Measurements from ENCODE around the gene FRS3. TPM values are rescaled to one million over a fixed set of nuclear protein-coding genes. Genes with fewer than 3 reads are reported as not detected.
A peak's percentile ranks its signal among the peaks of the same experiment; 100 is the strongest.
"Not testable (repeated sequence)": the region's sequence is repeated elsewhere in the genome, so short reads cannot be mapped to it uniquely, and the experiment has no call there.

FRS3 gene, protein sequence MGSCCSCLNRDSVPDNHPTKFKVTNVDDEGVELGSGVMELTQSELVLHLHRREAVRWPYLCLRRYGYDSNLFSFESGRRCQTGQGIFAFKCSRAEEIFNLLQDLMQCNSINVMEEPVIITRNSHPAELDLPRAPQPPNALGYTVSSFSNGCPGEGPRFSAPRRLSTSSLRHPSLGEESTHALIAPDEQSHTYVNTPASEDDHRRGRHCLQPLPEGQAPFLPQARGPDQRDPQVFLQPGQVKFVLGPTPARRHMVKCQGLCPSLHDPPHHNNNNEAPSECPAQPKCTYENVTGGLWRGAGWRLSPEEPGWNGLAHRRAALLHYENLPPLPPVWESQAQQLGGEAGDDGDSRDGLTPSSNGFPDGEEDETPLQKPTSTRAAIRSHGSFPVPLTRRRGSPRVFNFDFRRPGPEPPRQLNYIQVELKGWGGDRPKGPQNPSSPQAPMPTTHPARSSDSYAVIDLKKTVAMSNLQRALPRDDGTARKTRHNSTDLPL
- total RNA-seq (2014; rRNA removed; shearing (Covaris generic)), result 1.5 and 2.0 TPM in 2 replicates

GRCh38 chr6:41779788-41780550 lies at the start of gene FRS3:
FRS3 (minus strand) TSS chr6:41779900; CDS start chr6:41776987, 2,913 bp downstream.
- peak within 1 kb of the TSS; percentile 47 for H3K4me3 ChIP-seq
- H3K27ac ChIP-seq, result no peak within 1 kb of the TSS
- H3K9me3 ChIP-seq (replicated peaks), result no peaks in the 10 kb centered on the region
- H3K27me3 ChIP-seq (replicated peaks), result 0 out of 2 replicates have a peak, but pooled peaks cover 6% of the 10 kb centered on the region
- peak; percentile 85 to 96 for DNase-seq (ENCODE audit: low read depth in 1 of 2, low spot score in 2 of 2)
- H3K4me1 ChIP-seq (replicated peaks), result peaks cover 8% of the 10 kb centered on the region; the same call in 1 of the 2 replicates
- H3K36me3 ChIP-seq, result peaks cover 8% of the 10 kb centered on the region

GRCh38 chr6:41826343-41827022 lies 46.8 kb upstream of the FRS3 start:
- no peak for DNase-seq (ENCODE audit: low read depth in 1 of 2, low spot score in 2 of 2)
- H3K9me3 ChIP-seq (replicated peaks), result no peaks in the 10 kb centered on the region

GRCh38 chr6:41824571-41825569 lies 45.2 kb upstream of the FRS3 start:
- Histone ChIP-seq H3K36me3 (no peaks in the 10 kb centered on the region), H3K9me3 (replicated peaks) (no peaks in the 10 kb centered on the region), H3K4me3 (no peak overlapping the region), H3K4me1 (replicated peaks) (no peaks in the 10 kb centered on the region), H3K27ac (no peak overlapping the region), H3K27me3 (replicated peaks) (no peaks in the 10 kb centered on the region)
- DNase-seq (ENCODE audit: low read depth in 1 of 2, low spot score in 2 of 2), result no peak

More at GRCh38 chr6:41826343-41827022, 46.8 kb upstream of the FRS3 start:
- no peaks in the 10 kb centered on the region for H3K36me3 ChIP-seq
- H3K27ac ChIP-seq, result no peak overlapping the region
- no peaks in the 10 kb centered on the region for H3K4me1 ChIP-seq (replicated peaks)
- H3K4me3 ChIP-seq, result no peak overlapping the region
- H3K27me3 ChIP-seq (replicated peaks), result no peaks in the 10 kb centered on the region

- Histone ChIP-seq H3K9me3 (replicated peaks) (no peaks in the 10 kb centered on the region), H3K4me3 (no peak overlapping the region), H3K4me1 (replicated peaks) (no peaks in the 10 kb centered on the region), H3K36me3 (no peaks in the 10 kb centered on the region), H3K27ac (no peak overlapping the region), H3K27me3 (replicated peaks) (no peaks in the 10 kb centered on the region)
- DNase-seq (ENCODE audit: low read depth in 1 of 2, low spot score in 2 of 2), result no peak
These were observed 43.5 kb upstream of the FRS3 start for GRCh38 chr6:41823178-41823577.

GRCh38 chr6:41822021-41822420 lies 42.3 kb upstream of the FRS3 start:
- Histone ChIP-seq H3K4me3 (no peak overlapping the region), H3K27ac (no peak overlapping the region), H3K9me3 (replicated peaks) (no peaks in the 10 kb centered on the region), H3K27me3 (replicated peaks) (no peaks in the 10 kb centered on the region), H3K36me3 (no peaks in the 10 kb centered on the region), H3K4me1 (replicated peaks) (no peaks in the 10 kb centered on the region)
- no peak for DNase-seq (ENCODE audit: low read depth in 1 of 2, low spot score in 2 of 2)

DNA sequence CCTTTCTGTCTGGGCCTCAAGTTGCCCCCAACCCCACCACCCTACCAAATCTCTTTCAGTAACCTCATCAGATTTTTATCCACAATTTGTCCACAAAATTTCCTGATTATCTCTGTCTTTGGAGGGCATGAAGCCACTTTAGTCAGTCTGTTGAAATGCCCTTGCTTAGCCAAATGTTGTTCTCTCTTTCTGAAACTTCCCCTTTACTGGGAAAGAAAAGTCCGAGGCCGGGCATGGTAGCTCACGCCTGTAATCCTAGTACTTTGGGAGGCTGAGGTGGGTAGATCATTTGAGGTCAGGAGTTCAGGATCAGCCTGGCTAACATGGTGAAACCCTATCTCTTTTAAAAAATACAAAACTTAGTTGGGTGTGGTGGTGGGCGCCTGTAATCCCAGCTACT lies 41.6 kb upstream of the FRS3 start:
- H3K27ac ChIP-seq, result no peak overlapping the region
- no peak overlapping the region for H3K4me3 ChIP-seq
- no peaks in the 10 kb centered on the region for H3K36me3 ChIP-seq
- no peaks in the 10 kb centered on the region for H3K4me1 ChIP-seq (replicated peaks)
- H3K27me3 ChIP-seq (replicated peaks), result no peaks in the 10 kb centered on the region
- DNase-seq (ENCODE audit: low read depth in 1 of 2, low spot score in 2 of 2), result no peak
- no peaks in the 10 kb centered on the region for H3K9me3 ChIP-seq (replicated peaks)

GRCh38 chr6:41818271-41819054 lies 38.8 kb upstream of the FRS3 start:
- Histone ChIP-seq H3K27me3 (replicated peaks) (no peaks in the 10 kb centered on the region), H3K4me3 (no peak overlapping the region), H3K9me3 (replicated peaks) (no peaks in the 10 kb centered on the region), H3K27ac (no peak overlapping the region), H3K36me3 (no peaks in the 10 kb centered on the region; the same call in 1 of the 2 replicates), H3K4me1 (replicated peaks) (no peaks in the 10 kb centered on the region)
- DNase-seq (ENCODE audit: low read depth in 1 of 2, low spot score in 2 of 2), result no peak

DNA sequence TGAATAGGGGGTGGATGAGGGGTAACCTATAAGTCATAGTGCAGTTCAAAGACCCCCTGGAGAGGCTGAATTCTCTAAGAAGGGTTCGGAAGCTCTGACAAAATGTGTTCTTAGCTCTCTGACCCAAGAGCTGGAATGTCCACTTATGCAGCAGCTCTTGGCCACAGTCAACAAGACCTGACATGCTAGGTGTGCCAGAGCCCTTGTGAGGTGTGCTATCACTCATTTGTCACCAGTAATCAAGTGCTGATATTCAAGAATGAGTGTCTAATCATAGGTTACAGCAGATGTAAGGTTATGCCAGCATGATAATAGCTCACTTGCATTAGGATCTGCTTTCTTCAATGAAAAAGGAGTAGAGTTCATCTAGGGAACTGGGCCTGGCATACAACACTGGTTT lies 35.9 kb upstream of the FRS3 start:
- DNase-seq (ENCODE audit: low read depth in 1 of 2, low spot score in 2 of 2), result no peak
- Histone ChIP-seq H3K4me1 (replicated peaks) (no peaks in the 10 kb centered on the region), H3K4me3 (no peak overlapping the region), H3K27ac (no peak overlapping the region), H3K27me3 (replicated peaks) (no peaks in the 10 kb centered on the region), H3K36me3 (no peaks in the 10 kb centered on the region; the same call in 1 of the 2 replicates), H3K9me3 (replicated peaks) (no peaks in the 10 kb centered on the region)

DNA sequence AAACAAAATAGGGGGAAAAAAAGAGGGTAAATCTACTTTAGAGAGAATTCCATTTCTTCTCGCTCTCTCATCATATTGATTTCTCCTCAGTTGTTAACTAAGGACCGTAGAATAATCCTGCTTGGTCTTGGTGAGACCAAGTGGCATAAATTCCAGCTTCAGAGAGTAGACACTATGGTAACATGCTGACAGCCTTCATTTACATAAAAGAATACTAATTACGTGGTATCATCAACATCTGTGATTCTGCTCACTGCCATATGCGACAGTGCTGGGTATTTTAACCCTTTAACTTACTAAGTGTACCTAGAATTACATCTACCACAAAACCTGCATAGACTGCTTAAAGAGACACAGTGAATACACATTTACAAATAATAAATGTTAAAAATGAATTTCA lies 34.9 kb upstream of the FRS3 start:
- no peaks in the 10 kb centered on the region for H3K4me1 ChIP-seq (replicated peaks)
- no peak overlapping the region for H3K4me3 ChIP-seq
- no peak for DNase-seq (ENCODE audit: low read depth in 1 of 2, low spot score in 2 of 2)
- H3K27me3 ChIP-seq (replicated peaks), result no peaks in the 10 kb centered on the region
- no peaks in the 10 kb centered on the region for H3K9me3 ChIP-seq (replicated peaks)
- H3K27ac ChIP-seq, result no peak overlapping the region
- no peaks in the 10 kb centered on the region; the same call in 1 of the 2 replicates for H3K36me3 ChIP-seq

DNA sequence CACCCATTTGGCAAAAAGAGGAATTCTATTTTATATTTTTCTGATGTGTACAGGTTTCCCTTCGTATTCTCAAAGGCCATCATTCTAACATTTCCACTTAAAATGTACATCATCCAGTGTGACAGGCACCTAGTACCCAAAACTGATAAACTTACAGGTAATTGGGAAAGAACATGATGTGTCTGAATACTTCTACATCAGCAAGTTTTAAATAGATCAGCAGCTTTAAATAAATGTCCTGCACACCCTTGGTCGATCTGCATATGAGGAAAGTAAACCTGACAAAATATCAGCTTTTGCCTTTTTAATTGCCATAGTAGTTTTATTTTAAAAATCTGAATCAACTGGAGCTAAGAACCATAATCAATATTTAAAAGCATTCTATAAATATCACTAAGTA lies 34.3 kb upstream of the FRS3 start:
- no peak for DNase-seq (ENCODE audit: low read depth in 1 of 2, low spot score in 2 of 2)
- no peaks in the 10 kb centered on the region; the same call in 1 of the 2 replicates for H3K36me3 ChIP-seq
- no peak overlapping the region for H3K4me3 ChIP-seq
- H3K27ac ChIP-seq, result no peak overlapping the region
- H3K4me1 ChIP-seq (replicated peaks), result no peaks in the 10 kb centered on the region
- no peaks in the 10 kb centered on the region for H3K27me3 ChIP-seq (replicated peaks)
- H3K9me3 ChIP-seq (replicated peaks), result no peaks in the 10 kb centered on the region

GRCh38 chr6:41813469-41813868 lies 33.8 kb upstream of the FRS3 start:
- no peak overlapping the region for H3K4me3 ChIP-seq
- DNase-seq (ENCODE audit: low read depth in 1 of 2, low spot score in 2 of 2), result no peak
- no peaks in the 10 kb centered on the region for H3K27me3 ChIP-seq (replicated peaks)
- no peaks in the 10 kb centered on the region; the same call in 1 of the 2 replicates for H3K36me3 ChIP-seq
- no peaks in the 10 kb centered on the region for H3K9me3 ChIP-seq (replicated peaks)
- H3K27ac ChIP-seq, result no peak overlapping the region
- no peaks in the 10 kb centered on the region for H3K4me1 ChIP-seq (replicated peaks)

- H3K36me3 ChIP-seq; H3K4me3 ChIP-seq; H3K27ac ChIP-seq; H3K9me3 ChIP-seq (replicated peaks); H3K4me1 ChIP-seq (replicated peaks); H3K27me3 ChIP-seq (replicated peaks); DNase-seq (ENCODE audit: low read depth in 1 of 2, low spot score in 2 of 2): not testable (repeated sequence)
These were observed 32.2 kb upstream of the FRS3 start for GRCh38 chr6:41811946-41812345.

Data from SJSA1 (cell line).